SU-DHL-6 (cell line): Measurements from ENCODE around the gene C1S.
"Not testable (repeated sequence)": the region's sequence is repeated elsewhere in the genome, so short reads cannot be mapped to it uniquely, and the experiment has no call there.

Source experiments
- H2AFZ ChIP-seq: fragments of 200-600 bp; sonication (generic); 2 replicates; pipeline ENCODE4 v1.6.1; 2014; ENCODE audit warnings: low read depth, mild to moderate bottlenecking, moderate library complexity, mixed read lengths, antibody characterized with exemption, low read length; ENCODE audit not compliant: severe bottlenecking
- H3F3A ChIP-seq: fragments of 200-600 bp; shearing (Covaris generic); 2 replicates; pipeline ENCODE4 v1.6.0; 2016; ENCODE audit warnings: antibody characterized with exemption, mild to moderate bottlenecking; ENCODE audit not compliant: insufficient read depth
- H3K27ac ChIP-seq: fragments of 200-600 bp; sonication (generic); 2 replicates; pipeline ENCODE4 v1.5.1; 2016; ENCODE audit warnings: low read depth, mild to moderate bottlenecking, low read length, moderate library complexity, mixed read lengths
- H3K27me3 ChIP-seq: fragments of 200-600 bp; sonication (generic), shearing (Covaris generic); 2 replicates; pipeline ENCODE4 v1.6.0; 2014; ENCODE audit warnings: mild to moderate bottlenecking, low read length
- H3K36me3 ChIP-seq: fragments of 200-600 bp; sonication (generic); 2 replicates; pipeline ENCODE4 v1.6.1; 2014; ENCODE audit warnings: mild to moderate bottlenecking, low read length, mixed read lengths
- H3K4me2 ChIP-seq: fragments of 300-600, 200-600 bp; shearing (Covaris generic), sonication (generic); 2 replicates; pipeline ENCODE4 v1.6.0; 2014; ENCODE audit warnings: low read length, low read depth, mild to moderate bottlenecking; ENCODE audit not compliant: poor library complexity, severe bottlenecking
- H3K4me3 ChIP-seq: fragments of 200-600 bp; sonication (generic); 2 replicates; pipeline ENCODE4 v1.5.1; 2014; ENCODE audit warnings: antibody characterized with exemption, low read length, mild to moderate bottlenecking, mixed read lengths; ENCODE audit not compliant: insufficient read depth, poor library complexity, severe bottlenecking
- H3K79me2 ChIP-seq: fragments of 200-600 bp; sonication (generic); 2 replicates; pipeline ENCODE4 v1.6.1; 2014; ENCODE audit warnings: mild to moderate bottlenecking, low read length, moderate library complexity; ENCODE audit not compliant: insufficient read depth
- H3K9ac ChIP-seq: fragments of 200-600 bp; sonication (generic); 2 replicates; pipeline ENCODE4 v1.7.0; 2014; ENCODE audit warnings: mild to moderate bottlenecking, low read length
- H3K9me2 ChIP-seq: fragments of 200-600 bp; sonication (generic); replicated peaks from 2 replicates; pipeline ENCODE4 v1.6.1; 2014; ENCODE audit warnings: low read length; ENCODE audit not compliant: insufficient read depth
- H3K9me3 ChIP-seq: fragments of 200-600 bp; sonication (generic); 2 replicates; pipeline ENCODE4 v1.6.1; 2014; ENCODE audit warnings: low read length, mixed read lengths; ENCODE audit not compliant: insufficient read depth
- H4K20me1 ChIP-seq: fragments of 200-600 bp; sonication (generic); 2 replicates; pipeline ENCODE4 v1.6.1; 2014; ENCODE audit warnings: low read depth, mild to moderate bottlenecking, antibody characterized with exemption, low read length, moderate library complexity, mixed read lengths
- EZH2phosphoT487 ChIP-seq: fragments of 200-600 bp; sonication (generic), shearing (Covaris generic); conservative IDR thresholded peaks from 2 replicates; pipeline ENCODE4 v1.6.1; 2018; ENCODE audit warnings: mild to moderate bottlenecking, antibody characterized with exemption, low read length, moderate library complexity, mixed read lengths
- TF ChIP-seq, protein P1 (sequence below): fragments of 200-600 bp; sonication (generic); IDR thresholded peaks from one replicate; pipeline ENCODE4 v1.5.1; 2017; ENCODE audit warnings: antibody characterized with exemption, mild to moderate bottlenecking, low read length, moderate library complexity; ENCODE audit not compliant: insufficient read depth, poor library complexity, severe bottlenecking

Gene C1S

DNA sequence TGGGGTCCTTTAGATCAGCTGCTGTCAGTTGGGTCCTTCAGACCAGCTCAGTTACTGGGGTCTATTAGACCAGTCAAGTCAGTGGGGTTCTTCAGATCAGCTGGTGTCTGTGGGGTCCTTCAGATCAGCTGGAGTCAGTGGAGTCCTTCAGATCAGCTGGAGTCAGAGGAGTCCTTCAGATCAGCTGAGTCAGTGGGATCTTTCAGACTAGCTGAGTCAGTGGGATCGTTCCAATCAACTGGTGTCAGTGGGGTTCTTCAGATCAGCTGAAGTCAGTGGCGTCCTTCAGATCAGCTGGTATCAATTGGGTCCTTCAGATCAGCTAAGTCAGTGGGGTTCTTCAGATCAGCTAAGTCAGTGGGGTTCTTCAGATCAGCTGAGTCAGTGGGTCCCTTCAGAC is 27.5 kb upstream of the C1S start:
- no peak overlapping the region for H2AFZ ChIP-seq
- no peak overlapping the region for H3K27ac ChIP-seq
- no peaks in the 10 kb centered on the region for H3K36me3 ChIP-seq
- no peaks in the 10 kb centered on the region for H4K20me1 ChIP-seq
- TF ChIP-seq, protein P1, sequence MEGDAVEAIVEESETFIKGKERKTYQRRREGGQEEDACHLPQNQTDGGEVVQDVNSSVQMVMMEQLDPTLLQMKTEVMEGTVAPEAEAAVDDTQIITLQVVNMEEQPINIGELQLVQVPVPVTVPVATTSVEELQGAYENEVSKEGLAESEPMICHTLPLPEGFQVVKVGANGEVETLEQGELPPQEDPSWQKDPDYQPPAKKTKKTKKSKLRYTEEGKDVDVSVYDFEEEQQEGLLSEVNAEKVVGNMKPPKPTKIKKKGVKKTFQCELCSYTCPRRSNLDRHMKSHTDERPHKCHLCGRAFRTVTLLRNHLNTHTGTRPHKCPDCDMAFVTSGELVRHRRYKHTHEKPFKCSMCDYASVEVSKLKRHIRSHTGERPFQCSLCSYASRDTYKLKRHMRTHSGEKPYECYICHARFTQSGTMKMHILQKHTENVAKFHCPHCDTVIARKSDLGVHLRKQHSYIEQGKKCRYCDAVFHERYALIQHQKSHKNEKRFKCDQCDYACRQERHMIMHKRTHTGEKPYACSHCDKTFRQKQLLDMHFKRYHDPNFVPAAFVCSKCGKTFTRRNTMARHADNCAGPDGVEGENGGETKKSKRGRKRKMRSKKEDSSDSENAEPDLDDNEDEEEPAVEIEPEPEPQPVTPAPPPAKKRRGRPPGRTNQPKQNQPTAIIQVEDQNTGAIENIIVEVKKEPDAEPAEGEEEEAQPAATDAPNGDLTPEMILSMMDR, result no peak
- TF ChIP-seq EZH2phosphoT487, result no peak
- no peaks in the 10 kb centered on the region for H3F3A ChIP-seq
- H3K4me3 ChIP-seq, result no peak overlapping the region
- no peaks in the 10 kb centered on the region for H3K9me2 ChIP-seq
- no peak overlapping the region for H3K9ac ChIP-seq
- no peaks in the 10 kb centered on the region for H3K27me3 ChIP-seq
- H3K4me2 ChIP-seq, result no peak overlapping the region
- H3K79me2 ChIP-seq, result no peaks in the 10 kb centered on the region
- no peaks in the 10 kb centered on the region for H3K9me3 ChIP-seq

DNA sequence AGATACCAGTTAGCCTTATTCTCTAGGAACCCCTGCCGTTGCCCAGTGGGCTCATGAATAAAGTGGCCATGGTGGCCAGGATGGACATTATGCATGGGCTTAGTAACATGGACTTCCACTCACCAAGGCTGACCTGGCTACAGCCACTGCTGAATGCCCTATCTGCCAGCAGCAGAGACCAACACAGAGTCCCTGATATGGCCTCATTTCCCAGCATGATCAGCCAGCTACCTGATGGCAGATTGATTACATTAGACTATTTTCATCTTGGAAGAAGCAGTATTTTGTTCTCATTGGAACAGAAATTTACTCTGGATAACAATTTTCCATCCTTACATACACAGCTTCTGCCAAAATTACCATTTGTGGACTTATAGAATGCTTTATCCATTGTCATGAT is 26.1 kb upstream of the C1S start:
- no peak overlapping the region for H3K4me3 ChIP-seq
- no peaks in the 10 kb centered on the region for H4K20me1 ChIP-seq
- H3K36me3 ChIP-seq, result no peaks in the 10 kb centered on the region
- H3K4me2 ChIP-seq, result no peak overlapping the region
- no peaks in the 10 kb centered on the region for H3K79me2 ChIP-seq
- TF ChIP-seq, protein P1, result no peak
- no peak for TF ChIP-seq EZH2phosphoT487
- no peak overlapping the region for H2AFZ ChIP-seq
- H3K27me3 ChIP-seq, result no peaks in the 10 kb centered on the region
- no peaks in the 10 kb centered on the region for H3F3A ChIP-seq
- H3K9me3 ChIP-seq, result no peaks in the 10 kb centered on the region
- H3K9me2 ChIP-seq, result no peaks in the 10 kb centered on the region
- H3K27ac ChIP-seq, result no peak overlapping the region
- no peak overlapping the region for H3K9ac ChIP-seq

DNA sequence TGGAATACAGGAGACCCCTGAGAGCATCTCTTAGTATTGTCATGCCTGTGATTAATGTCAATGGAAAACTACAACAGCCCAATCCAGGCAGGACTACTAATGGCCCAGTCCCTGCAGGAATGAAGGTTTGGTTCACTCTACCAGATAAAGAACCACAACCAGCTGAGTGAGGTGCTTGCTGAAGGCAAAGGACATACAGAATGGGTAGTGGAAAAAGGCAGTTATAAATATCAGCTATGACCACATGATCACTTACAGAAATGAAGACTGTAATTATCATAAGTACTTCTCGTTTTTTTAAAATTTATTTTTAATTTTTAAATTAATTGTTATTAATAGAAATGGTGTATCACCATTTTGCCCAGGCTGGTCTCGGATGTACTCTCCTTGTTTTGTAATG is 25.1 kb upstream of the C1S start:
- Histone ChIP-seq H3K9me3 (no peaks in the 10 kb centered on the region), H3K36me3 (no peaks in the 10 kb centered on the region), H4K20me1 (no peaks in the 10 kb centered on the region), H3K4me2 (no peak overlapping the region), H3K27me3 (no peaks in the 10 kb centered on the region), H2AFZ (no peak overlapping the region), H3K4me3 (no peak overlapping the region), H3K79me2 (no peaks in the 10 kb centered on the region), H3F3A (no peaks in the 10 kb centered on the region), H3K9me2 (no peaks in the 10 kb centered on the region), H3K9ac (no peak overlapping the region), H3K27ac (no peak overlapping the region)
- TF ChIP-seq, protein P1, result no peak
- TF ChIP-seq EZH2phosphoT487, result no peak

DNA sequence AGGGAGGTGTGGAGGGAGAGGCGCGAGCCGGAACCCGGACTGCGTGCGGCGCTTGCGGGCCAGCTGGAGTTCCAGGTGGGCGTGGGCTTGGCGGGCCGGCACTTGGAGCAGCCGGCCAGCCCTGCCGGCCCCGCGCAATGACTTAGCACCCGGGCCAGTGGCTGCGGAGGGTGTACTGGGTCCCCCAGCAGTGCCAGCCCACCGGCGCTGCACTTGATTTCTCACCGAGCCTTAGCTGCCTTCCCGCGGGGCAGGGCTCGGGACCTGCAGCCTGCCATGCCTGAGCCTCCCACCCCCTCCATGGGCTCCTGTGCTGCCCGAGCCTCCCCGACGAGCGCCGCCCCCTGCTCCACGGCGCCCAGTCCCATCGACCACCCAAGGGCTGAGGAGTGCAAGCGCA is 23.1 kb upstream of the C1S start:
- not testable (repeated sequence) for H2AFZ ChIP-seq, H3K4me3 ChIP-seq, H3K27ac ChIP-seq, H3K9me3 ChIP-seq, H3K9me2 ChIP-seq, H3K4me2 ChIP-seq, H4K20me1 ChIP-seq, H3K36me3 ChIP-seq, H3K9ac ChIP-seq, H3K27me3 ChIP-seq, H3K79me2 ChIP-seq, H3F3A ChIP-seq
